ENCODE data around the gene MED12. TPM values are rescaled to one million over a fixed set of nuclear protein-coding genes. Genes with fewer than 3 reads are reported as not detected.

Gene MED12
- total RNA-seq, 2 experiments from 2014 or later, result 44.5 to 55.3 TPM

GRCh38 chrX:71128166-71128833 is 9.9 kb downstream of the MED12 start:
- H3K36me3 Mint-ChIP-seq (ENCODE audit: low read depth), result peaks cover 92% of the 10 kb centered on the region
- intact Hi-C loops (cut with DNase I, micrococcal nuclease), result loop anchor here in 1 of 2 experiments (2.0 kb wide), 1 partner anchor 157 kb away; no protein-coding TSS in a partner anchor
- peaks cover 91% of the 10 kb centered on the region for H3K36me3 ChIP-seq (ENCODE audit: insufficient read depth, low read length)
- no peak overlapping the region for H3K4me3 ChIP-seq (ENCODE audit: low read length)
- DNase-seq (no peak), ATAC-seq (ENCODE audit: poor library complexity) (no peak)
- ChIA-PET POLR2A (interaction anchor here (1.0 to 3.0 kb wide), 8 partner anchors 10 to 28 kb away, joined by 3 to 29 read pairs (median 9); partner anchors contain the start of genes IL2RG and MED12), CTCF (interaction anchor here (0.9 to 5.1 kb wide), 5 partner anchors 10 to 158 kb away, joined by 3 to 40 read pairs (median 10); partner anchors contain the start of genes IL2RG and MED12)
- H3K27ac Mint-ChIP-seq, result peak overlapping the region; percentile 38
- no peak overlapping the region for H3K4me3 Mint-ChIP-seq
- no peak for TF ChIP-seq CTCF (IDR thresholded peaks at IDR 0.05)
- H3K4me1 ChIP-seq (ENCODE audit: insufficient read depth, low read length), result peaks cover 17% of the 10 kb centered on the region
- H3K27me3 Mint-ChIP-seq, result no peaks in the 10 kb centered on the region
- H3K27ac ChIP-seq (ENCODE audit: low read depth in 1 of 2, low read length in 2 of 2), result no peak overlapping the region
- H3K9me3 Mint-ChIP-seq, result no peaks in the 10 kb centered on the region
- H3K4me1 Mint-ChIP-seq (ENCODE audit: low read depth), result peaks cover 18% of the 10 kb centered on the region
- no peaks in the 10 kb centered on the region for H3K27me3 ChIP-seq (ENCODE audit: control insufficient read depth in 1 of 2, insufficient read depth in 2 of 2, low read length in 2 of 2)
- H3K9me3 ChIP-seq (ENCODE audit: control insufficient read depth in 1 of 2, insufficient read depth in 1 of 2, low read length in 2 of 2), result no peaks in the 10 kb centered on the region

- peaks cover 17% of the 10 kb centered on the region for H3K4me1 ChIP-seq (ENCODE audit: insufficient read depth, low read length)
- peaks cover 89% of the 10 kb centered on the region for H3K36me3 Mint-ChIP-seq (ENCODE audit: low read depth)
Measured at GRCh38 chrX:71128915-71129765, 10.7 kb downstream of the MED12 start.

More at GRCh38 chrX:71128915-71129765, 10.7 kb downstream of the MED12 start:
- Histone ChIP-seq H3K4me3 (ENCODE audit: low read length) (no peak overlapping the region), H3K27ac (ENCODE audit: low read depth in 1 of 2, low read length in 2 of 2) (no peak overlapping the region), H3K27me3 (ENCODE audit: control insufficient read depth in 1 of 2, insufficient read depth in 2 of 2, low read length in 2 of 2) (no peaks in the 10 kb centered on the region), H3K9me3 (ENCODE audit: control insufficient read depth in 1 of 2, insufficient read depth in 1 of 2, low read length in 2 of 2) (no peaks in the 10 kb centered on the region), H3K36me3 (ENCODE audit: insufficient read depth, low read length) (peaks cover 88% of the 10 kb centered on the region)
- ChIA-PET POLR2A (interaction anchor here (1.0 to 3.0 kb wide), 7 partner anchors 10 to 33 kb away, joined by 3 to 29 read pairs (median 8); partner anchors contain the start of genes FOXO4, IL2RG and MED12), CTCF (interaction anchor here (0.9 to 5.1 kb wide), 6 partner anchors 11 to 159 kb away, joined by 3 to 40 read pairs (median 7); partner anchors contain the start of genes FOXO4, IL2RG and MED12)
- TF ChIP-seq CTCF (IDR thresholded peaks at IDR 0.05), result peak; percentile 60
- peak overlapping the region; percentile 38 for H3K27ac Mint-ChIP-seq
- no peaks in the 10 kb centered on the region for H3K9me3 Mint-ChIP-seq
- intact Hi-C loops (cut with DNase I, micrococcal nuclease), result loop anchor here (1.0 to 2.0 kb wide), 2 partner anchors 31 to 158 kb away; no protein-coding TSS in a partner anchor
- H3K4me3 Mint-ChIP-seq, result no peak overlapping the region
- DNase-seq (peak; percentile 59 to 87 (median 74)), ATAC-seq (ENCODE audit: poor library complexity) (peak; percentile 96)
- peaks cover 18% of the 10 kb centered on the region for H3K4me1 Mint-ChIP-seq (ENCODE audit: low read depth)
- no peaks in the 10 kb centered on the region for H3K27me3 Mint-ChIP-seq

All from CD4-positive, alpha-beta T cell (primary cell).